ENCODE data around the gene RMDN2. TPM values are rescaled to one million over a fixed set of nuclear protein-coding genes. Genes with fewer than 3 reads are reported as not detected.
A peak's percentile ranks its signal among the peaks of the same experiment; 100 is the strongest.

The RMDN2 gene
- total and polyA plus RNA-seq, 10 of the 15 experiments (the other 5 are each of a cell fraction or from before 2014, with no cell fraction given), result 2.6 to 12.4 (median 9.2) TPM

- no peak for ATAC-seq
- intact Hi-C loops (cut with micrococcal nuclease; ENCODE audit: unreplicated experiment) (loop anchor here (2.0 to 5.0 kb wide), 3 partner anchors 205 to 709 kb away; partner anchors contain the start of gene CDC42EP3), in situ Hi-C loops (cut with MboI) (no loop called here)
- H3K4me3 ChIP-seq, result no peak overlapping the region
- no peak overlapping the region for H2AFZ ChIP-seq (ENCODE audit: control insufficient read depth, low read depth, low read length)
- ChIA-PET CTCF (interaction anchor here (1.3 to 13.6 kb wide), 25 partner anchors 9 to 708 kb away, joined by 3 to 336 read pairs (median 13); no protein-coding TSS in a partner anchor), POLR2A (interaction anchor here (1.8 to 6.9 kb wide), 3 partner anchors 23 to 461 kb away, joined by 4 to 61 read pairs (median 12); no protein-coding TSS in a partner anchor), RAD21 (ENCODE audit: unreplicated experiment) (interaction anchor here (0.6 to 13.0 kb wide), 35 partner anchors 9 to 652 kb away, joined by 3 to 215 read pairs (median 6); partner anchors contain the start of gene RMDN2), SMC1A (ENCODE audit: uncharacterized antibody, unreplicated experiment) (interaction anchor here (1.0 to 13.5 kb wide), 27 partner anchors 10 to 648 kb away, joined by 3 to 271 read pairs (median 11); no protein-coding TSS in a partner anchor)
- no peaks in the 10 kb centered on the region; a peak in 1 of 4 replicates for H3K36me3 ChIP-seq (ENCODE audit: control insufficient read depth in 2 of 2, insufficient read depth in 2 of 2, low read length in 1 of 2)
- DNase-seq (ENCODE audit: low read depth, low spot score), result no peak
- H3K79me2 ChIP-seq (ENCODE audit: control insufficient read depth, insufficient read depth, low read length), result no peaks in the 10 kb centered on the region
- WGBS (ENCODE audit: insufficient coverage, insufficient replicate concordance, low lambda C conversion rate, missing lambda C conversion rate), result 75% methylated on average over 9 of the region's 9 CpGs
- H4K20me1 ChIP-seq (ENCODE audit: control insufficient read depth, insufficient read depth), result no peaks in the 10 kb centered on the region
- BruUV-seq (replicated peaks), result no TSS peak
- FAIRE-seq, result no peak
- H3K4me1 ChIP-seq (ENCODE audit: control insufficient read depth, insufficient read depth, low read length), result peaks cover 16% of the 10 kb centered on the region
- no peak overlapping the region for H3K27ac ChIP-seq (ENCODE audit: control insufficient read depth, insufficient read depth)
- TF ChIP-seq ATF2 (IDR thresholded peaks at IDR 0.05; ENCODE audit: low read length) (no peak), RELB (IDR thresholded peaks at IDR 0.05; ENCODE audit: low read depth) (no peak), MLLT1 (IDR thresholded peaks at IDR 0.05) (peak; percentile 66; the same call in 1 of the 2 replicates), CREM (IDR thresholded peaks at IDR 0.05; ENCODE audit: low read depth) (no peak)
- H3K9ac ChIP-seq (ENCODE audit: control insufficient read depth, insufficient read depth, low read length), result no peak overlapping the region
- H3K27me3 ChIP-seq (replicated peaks in 1 of 2; ENCODE audit: control insufficient read depth in 2 of 2, insufficient read depth in 2 of 2, low read length in 1 of 2), result peaks cover 0 to 2% of the 10 kb centered on the region in 2 experiments; a peak in 2 of 4 replicates
- no peak overlapping the region; the same call in 1 of the 2 replicates for H3K4me2 ChIP-seq (ENCODE audit: control insufficient read depth, insufficient read depth)
- no peaks in the 10 kb centered on the region for H3K9me3 ChIP-seq (replicated peaks; ENCODE audit: control insufficient read depth, insufficient read depth, low read length)
Observed at GRCh38 chr2:37876227-37876626, 48.9 kb upstream of the RMDN2 start.
